ENCODE measurements around the gene APOL3.
A peak's percentile ranks its signal among the peaks of the same experiment; 100 is the strongest.
"Not testable (repeated sequence)": the region's sequence is repeated elsewhere in the genome, so short reads cannot be mapped to it uniquely, and the experiment has no call there.

APOL3 gene

GRCh38 chr22:36164621-36165020 lies 4.1 kb upstream of the APOL3 start:
- no peaks in the 10 kb centered on the region for H3K9me3 ChIP-seq (ENCODE audit: control insufficient read depth in 5 of 5, low read length in 5 of 5)
- H3K4me1 ChIP-seq (ENCODE audit: control insufficient read depth in 5 of 5, insufficient read depth in 5 of 5, low read length in 5 of 5) = peaks cover 2 to 50% (median 43%) of the 10 kb centered on the region in 5 donors
- H3K27me3 ChIP-seq (ENCODE audit: control insufficient read depth in 5 of 5, insufficient read depth in 4 of 5, low read length in 5 of 5) = no peaks in the 10 kb centered on the region
- no peak overlapping the region for H3K4me3 ChIP-seq (ENCODE audit: low read depth in 1 of 5, low read length in 5 of 5)
- no peaks in the 10 kb centered on the region for H3K36me3 ChIP-seq (ENCODE audit: control insufficient read depth in 5 of 5, insufficient read depth in 5 of 5, low read length in 5 of 5)
- no peak overlapping the region for H3K9ac ChIP-seq (ENCODE audit: low read length in 5 of 5)
- peak overlapping the region; percentile 6 for H3K27ac ChIP-seq (ENCODE audit: low read depth, low read length)

- H3K9me3 ChIP-seq (ENCODE audit: control insufficient read depth in 5 of 5, low read length in 5 of 5) = no peaks in the 10 kb centered on the region
- no peak overlapping the region for H3K9ac ChIP-seq (ENCODE audit: low read length in 5 of 5)
- H3K4me3 ChIP-seq (ENCODE audit: low read depth in 1 of 5, low read length in 5 of 5) = no peak overlapping the region
- H3K36me3 ChIP-seq (ENCODE audit: control insufficient read depth in 5 of 5, insufficient read depth in 5 of 5, low read length in 5 of 5) = no peaks in the 10 kb centered on the region
- H3K27me3 ChIP-seq (ENCODE audit: control insufficient read depth in 5 of 5, insufficient read depth in 4 of 5, low read length in 5 of 5) = no peaks in the 10 kb centered on the region
- H3K4me1 ChIP-seq (ENCODE audit: control insufficient read depth in 5 of 5, insufficient read depth in 5 of 5, low read length in 5 of 5) = peaks cover 2 to 61% (median 54%) of the 10 kb centered on the region in 5 donors
- H3K27ac ChIP-seq (ENCODE audit: low read depth, low read length) = peak overlapping the region; percentile 15
Observed at GRCh38 chr22:36163497-36163896, 2.9 kb upstream of the APOL3 start.

- Histone ChIP-seq H3K4me3 (ENCODE audit: low read depth in 1 of 5, low read length in 5 of 5) (peak overlapping the region in 1 of 5 donors; percentile 4), H3K27ac (ENCODE audit: low read depth, low read length) (peak overlapping the region; percentile 15), H3K4me1 (ENCODE audit: control insufficient read depth in 5 of 5, insufficient read depth in 5 of 5, low read length in 5 of 5) (peaks cover 2 to 71% (median 63%) of the 10 kb centered on the region in 5 donors), H3K9me3 (ENCODE audit: control insufficient read depth in 5 of 5, low read length in 5 of 5) (no peaks in the 10 kb centered on the region), H3K9ac (ENCODE audit: low read length in 5 of 5) (peak overlapping the region in 3 of 5 donors; percentile 20 to 53 (median 44)), H3K36me3 (ENCODE audit: control insufficient read depth in 5 of 5, insufficient read depth in 5 of 5, low read length in 5 of 5) (no peaks in the 10 kb centered on the region), H3K27me3 (ENCODE audit: control insufficient read depth in 5 of 5, insufficient read depth in 4 of 5, low read length in 5 of 5) (no peaks in the 10 kb centered on the region)
Observed at GRCh38 chr22:36162127-36163034, 1.8 kb upstream of the APOL3 start.

- not testable (repeated sequence) for H3K36me3 ChIP-seq (ENCODE audit: control insufficient read depth in 5 of 5, insufficient read depth in 5 of 5, low read length in 5 of 5); H3K27me3 ChIP-seq (ENCODE audit: control insufficient read depth in 5 of 5, insufficient read depth in 4 of 5, low read length in 5 of 5); H3K9me3 ChIP-seq (ENCODE audit: control insufficient read depth in 5 of 5, low read length in 5 of 5); H3K4me3 ChIP-seq (ENCODE audit: low read depth in 1 of 5, low read length in 5 of 5)
- Histone ChIP-seq H3K4me1 (ENCODE audit: control insufficient read depth in 5 of 5, insufficient read depth in 5 of 5, low read length in 5 of 5) (peaks cover 2 to 78% (median 65%) of the 10 kb centered on the region in 5 donors), H3K27ac (ENCODE audit: low read depth, low read length) (peak overlapping the region; percentile 99), H3K9ac (ENCODE audit: low read length in 5 of 5) (peak overlapping the region in 1 of 5 donors; percentile 9)
Observed at GRCh38 chr22:36161793-36162126, 1.2 kb upstream of the APOL3 start.

- Histone ChIP-seq H3K27ac (ENCODE audit: low read depth, low read length) (peak overlapping the region; percentile 99), H3K9ac (ENCODE audit: low read length in 5 of 5) (peak overlapping the region; percentile 48 to 83 (median 81)), H3K9me3 (ENCODE audit: control insufficient read depth in 5 of 5, low read length in 5 of 5) (no peaks in the 10 kb centered on the region), H3K4me1 (ENCODE audit: control insufficient read depth in 5 of 5, insufficient read depth in 5 of 5, low read length in 5 of 5) (peaks cover 19 to 96% (median 78%) of the 10 kb centered on the region in 5 donors), H3K4me3 (ENCODE audit: low read depth in 1 of 5, low read length in 5 of 5) (peak overlapping the region; percentile 49 to 91 (median 72)), H3K27me3 (ENCODE audit: control insufficient read depth in 5 of 5, insufficient read depth in 4 of 5, low read length in 5 of 5) (no peaks in the 10 kb centered on the region), H3K36me3 (ENCODE audit: control insufficient read depth in 5 of 5, insufficient read depth in 5 of 5, low read length in 5 of 5) (no peaks in the 10 kb centered on the region)
Observed at GRCh38 chr22:36156515-36157419, 3.8 kb downstream of the APOL3 start.

- Histone ChIP-seq H3K4me3 (ENCODE audit: low read depth in 1 of 5, low read length in 5 of 5) (peak overlapping the region; percentile 49 to 91 (median 72)), H3K36me3 (ENCODE audit: control insufficient read depth in 5 of 5, insufficient read depth in 5 of 5, low read length in 5 of 5) (no peaks in the 10 kb centered on the region), H3K27ac (ENCODE audit: low read depth, low read length) (peak overlapping the region; percentile 99), H3K4me1 (ENCODE audit: control insufficient read depth in 5 of 5, insufficient read depth in 5 of 5, low read length in 5 of 5) (peaks cover 19 to 94% (median 75%) of the 10 kb centered on the region in 5 donors), H3K9me3 (ENCODE audit: control insufficient read depth in 5 of 5, low read length in 5 of 5) (no peaks in the 10 kb centered on the region), H3K27me3 (ENCODE audit: control insufficient read depth in 5 of 5, insufficient read depth in 4 of 5, low read length in 5 of 5) (no peaks in the 10 kb centered on the region), H3K9ac (ENCODE audit: low read length in 5 of 5) (peak overlapping the region; percentile 48 to 83 (median 81))
Observed at GRCh38 chr22:36156119-36156514, 4.4 kb downstream of the APOL3 start.

GRCh38 chr22:36155702-36156101 lies 4.9 kb downstream of the APOL3 start:
- Histone ChIP-seq H3K9me3 (ENCODE audit: control insufficient read depth in 5 of 5, low read length in 5 of 5) (no peaks in the 10 kb centered on the region), H3K27me3 (ENCODE audit: control insufficient read depth in 5 of 5, insufficient read depth in 4 of 5, low read length in 5 of 5) (no peaks in the 10 kb centered on the region), H3K4me1 (ENCODE audit: control insufficient read depth in 5 of 5, insufficient read depth in 5 of 5, low read length in 5 of 5) (peaks cover 21 to 94% (median 75%) of the 10 kb centered on the region in 5 donors), H3K4me3 (ENCODE audit: low read depth in 1 of 5, low read length in 5 of 5) (peak overlapping the region; percentile 49 to 91 (median 72)), H3K9ac (ENCODE audit: low read length in 5 of 5) (peak overlapping the region; percentile 48 to 83 (median 78)), H3K36me3 (ENCODE audit: control insufficient read depth in 5 of 5, insufficient read depth in 5 of 5, low read length in 5 of 5) (no peaks in the 10 kb centered on the region), H3K27ac (ENCODE audit: low read depth, low read length) (peak overlapping the region; percentile 99)

GRCh38 chr22:36154423-36154945 lies 6.1 kb downstream of the APOL3 start:
- peaks cover 22 to 94% (median 75%) of the 10 kb centered on the region in 5 donors for H3K4me1 ChIP-seq (ENCODE audit: control insufficient read depth in 5 of 5, insufficient read depth in 5 of 5, low read length in 5 of 5)
- H3K9ac ChIP-seq (ENCODE audit: low read length in 5 of 5) = peak overlapping the region in 2 of 5 donors; percentile 11 to 83
- peaks cover 0 to 7% (median under 1%) of the 10 kb centered on the region in 5 donors for H3K36me3 ChIP-seq (ENCODE audit: control insufficient read depth in 5 of 5, insufficient read depth in 5 of 5, low read length in 5 of 5)
- no peaks in the 10 kb centered on the region for H3K9me3 ChIP-seq (ENCODE audit: control insufficient read depth in 5 of 5, low read length in 5 of 5)
- H3K27me3 ChIP-seq (ENCODE audit: control insufficient read depth in 5 of 5, insufficient read depth in 4 of 5, low read length in 5 of 5) = no peaks in the 10 kb centered on the region
- peak overlapping the region; percentile 99 for H3K27ac ChIP-seq (ENCODE audit: low read depth, low read length)
- H3K4me3 ChIP-seq (ENCODE audit: low read depth in 1 of 5, low read length in 5 of 5) = peak overlapping the region in 1 of 5 donors; percentile 72

- Histone ChIP-seq H3K4me3 (ENCODE audit: low read depth in 1 of 5, low read length in 5 of 5) (no peak overlapping the region), H3K27me3 (ENCODE audit: control insufficient read depth in 5 of 5, insufficient read depth in 4 of 5, low read length in 5 of 5) (no peaks in the 10 kb centered on the region), H3K9ac (ENCODE audit: low read length in 5 of 5) (peak overlapping the region in 1 of 5 donors; percentile 83), H3K4me1 (ENCODE audit: control insufficient read depth in 5 of 5, insufficient read depth in 5 of 5, low read length in 5 of 5) (peaks cover 22 to 94% (median 73%) of the 10 kb centered on the region in 5 donors), H3K9me3 (ENCODE audit: control insufficient read depth in 5 of 5, low read length in 5 of 5) (no peaks in the 10 kb centered on the region), H3K27ac (ENCODE audit: low read depth, low read length) (peak overlapping the region; percentile 99), H3K36me3 (ENCODE audit: control insufficient read depth in 5 of 5, insufficient read depth in 5 of 5, low read length in 5 of 5) (peaks cover 0 to 14% (median 7%) of the 10 kb centered on the region in 5 donors)
Observed at GRCh38 chr22:36153501-36154422, 6.8 kb downstream of the APOL3 start.

All from subcutaneous abdominal adipose tissue (tissue), 5 donors.